ENCODE measurements around the gene UBC.
"Not testable (repeated sequence)": the region's sequence is repeated elsewhere in the genome, so short reads cannot be mapped to it uniquely, and the experiment has no call there.

GRCh38 chr12:124880335-124880734, 34.1 kb downstream of the UBC start:
- TF ChIP-seq CTCF, POLR2A (IDR thresholded peaks at IDR 0.05): not testable (repeated sequence)
